KG1 (cell line): ENCODE data around the gene POLN.

Source experiments
- DNase-seq: peaks from one replicate; lab custom pipeline; 2025; lab: John Stamatoyannopoulos, UW

The POLN gene

DNA sequence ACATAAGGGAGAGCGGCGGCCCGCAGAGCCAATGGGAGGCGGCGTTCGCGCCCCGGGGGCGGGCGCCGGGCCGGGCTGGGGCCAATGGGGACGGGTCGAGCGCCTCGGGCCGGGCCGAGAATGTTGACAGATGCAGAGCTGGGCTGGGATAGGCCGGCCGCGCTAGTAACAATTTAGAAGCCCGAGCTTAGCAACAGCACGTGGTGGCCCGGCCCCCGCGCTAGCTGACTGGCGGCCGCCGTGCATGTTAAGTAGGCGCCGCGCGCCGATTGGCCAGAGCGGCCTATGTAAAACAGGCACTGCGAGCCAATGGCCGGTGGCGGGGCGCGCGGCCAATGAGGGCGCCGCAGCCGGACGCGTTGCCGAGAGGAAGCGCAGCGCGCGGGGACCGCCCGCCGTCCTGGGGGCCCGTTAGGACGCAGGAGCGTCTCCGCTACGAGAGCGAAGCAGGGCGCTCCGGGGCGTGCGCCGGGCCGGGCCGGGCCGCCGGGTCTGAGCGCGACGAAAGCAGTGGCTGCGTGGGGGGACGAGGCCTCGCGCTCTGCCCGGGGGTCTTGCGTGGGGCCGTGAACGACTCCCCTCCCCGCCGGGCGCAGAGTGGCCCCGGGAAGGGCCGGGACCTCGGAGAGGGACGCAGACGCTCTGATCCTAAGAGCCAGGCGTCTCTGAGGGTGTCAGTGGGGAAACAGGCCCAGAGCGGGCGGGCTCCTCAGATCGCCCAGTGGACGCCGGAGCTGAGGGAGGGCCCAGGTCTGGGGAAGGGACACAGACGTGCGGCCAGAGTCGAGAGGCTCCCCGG is 20.4 kb upstream of the POLN start:
- DNase-seq, result peak; percentile 96

DNA sequence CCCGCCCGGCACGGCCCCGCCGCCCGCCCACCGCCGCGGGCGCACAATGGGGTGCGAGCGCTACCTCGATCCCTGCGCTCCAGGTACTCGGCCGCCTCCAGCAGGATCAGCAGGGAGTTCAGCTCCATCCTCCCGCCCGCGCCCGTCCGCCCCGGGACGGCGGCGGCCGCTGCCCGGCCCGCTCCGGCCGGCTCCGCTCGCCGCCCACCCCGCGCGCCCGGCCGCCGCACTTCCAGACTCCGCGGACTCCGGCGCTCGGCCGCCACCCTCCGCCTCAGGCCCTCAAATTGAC is 19.9 kb upstream of the POLN start, which contains the start of gene MXD4:
Gene MXD4 (minus strand): TSS at position 257 of the 292 bp plus-strand sequence. CDS start 129 bp downstream, at position 128.
- no peak for DNase-seq

DNA sequence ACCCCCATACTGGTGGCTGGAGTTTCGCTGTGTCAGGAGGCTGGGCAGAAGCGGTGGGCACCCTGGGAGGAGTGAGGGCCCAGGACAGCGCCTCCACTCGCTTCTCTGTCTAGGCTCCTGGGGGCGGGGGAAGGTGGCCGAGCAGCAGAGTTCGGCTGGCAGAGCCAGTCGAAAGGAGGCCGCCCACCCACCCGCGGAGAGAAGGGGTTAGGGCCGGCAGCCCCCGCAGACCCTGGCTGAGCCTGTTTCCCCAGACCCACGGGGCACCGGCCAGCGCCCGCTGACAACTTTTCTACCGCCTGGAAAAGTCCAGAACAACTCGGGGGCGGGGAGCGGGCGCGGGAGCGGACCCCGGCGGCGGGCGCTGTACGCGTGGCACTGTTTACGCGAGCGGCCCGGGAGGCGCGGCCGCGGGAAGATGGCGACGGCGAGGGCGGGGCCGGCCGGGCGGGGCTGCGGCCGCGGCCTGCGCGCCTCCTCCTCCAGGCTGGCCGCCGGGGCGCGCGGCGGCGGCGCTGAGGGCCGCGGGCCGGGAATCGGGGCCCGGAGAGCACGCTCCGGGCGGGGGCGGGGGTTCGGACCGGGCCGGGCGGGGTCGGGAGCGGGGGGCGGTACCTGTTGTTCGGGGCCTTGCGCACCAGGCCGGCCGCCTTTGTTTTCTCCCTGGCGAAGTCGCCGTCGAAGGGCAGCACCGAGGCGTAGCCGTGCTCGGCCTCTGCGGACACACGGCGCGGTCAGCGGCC is 19.4 kb upstream of the POLN start:
- no peak for DNase-seq

GRCh38 chr4:2260344-2261109 is 18.6 kb upstream of the POLN start:
- no peak for DNase-seq

GRCh38 chr4:2259541-2260343 is 17.8 kb upstream of the POLN start:
- DNase-seq, result no peak

DNA sequence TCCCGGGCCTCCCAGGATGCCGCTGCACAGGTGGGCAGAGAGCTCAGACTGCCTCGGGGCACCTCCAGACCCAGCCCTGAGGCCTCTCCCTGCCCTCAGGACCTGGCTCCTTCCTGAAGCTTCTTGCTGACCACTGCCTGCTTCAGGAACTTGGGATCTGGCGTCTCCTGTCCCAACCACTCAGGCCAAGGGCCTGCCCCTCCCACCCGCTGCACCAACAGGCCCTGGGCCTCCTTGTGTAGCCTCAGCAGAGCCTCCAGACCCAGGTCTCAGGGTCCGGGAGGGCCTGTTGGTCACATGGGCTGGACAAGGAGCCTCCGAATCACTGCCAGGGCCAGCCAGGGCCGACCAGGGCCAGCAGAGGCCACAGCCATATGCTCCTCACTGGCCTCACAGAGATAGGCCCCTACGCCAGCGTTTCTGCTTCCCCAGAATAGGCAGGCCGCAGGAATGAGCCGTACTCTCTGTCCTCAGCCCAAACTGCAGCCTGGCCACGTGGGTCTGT is 17.2 kb upstream of the POLN start:
- no peak for DNase-seq

DNA sequence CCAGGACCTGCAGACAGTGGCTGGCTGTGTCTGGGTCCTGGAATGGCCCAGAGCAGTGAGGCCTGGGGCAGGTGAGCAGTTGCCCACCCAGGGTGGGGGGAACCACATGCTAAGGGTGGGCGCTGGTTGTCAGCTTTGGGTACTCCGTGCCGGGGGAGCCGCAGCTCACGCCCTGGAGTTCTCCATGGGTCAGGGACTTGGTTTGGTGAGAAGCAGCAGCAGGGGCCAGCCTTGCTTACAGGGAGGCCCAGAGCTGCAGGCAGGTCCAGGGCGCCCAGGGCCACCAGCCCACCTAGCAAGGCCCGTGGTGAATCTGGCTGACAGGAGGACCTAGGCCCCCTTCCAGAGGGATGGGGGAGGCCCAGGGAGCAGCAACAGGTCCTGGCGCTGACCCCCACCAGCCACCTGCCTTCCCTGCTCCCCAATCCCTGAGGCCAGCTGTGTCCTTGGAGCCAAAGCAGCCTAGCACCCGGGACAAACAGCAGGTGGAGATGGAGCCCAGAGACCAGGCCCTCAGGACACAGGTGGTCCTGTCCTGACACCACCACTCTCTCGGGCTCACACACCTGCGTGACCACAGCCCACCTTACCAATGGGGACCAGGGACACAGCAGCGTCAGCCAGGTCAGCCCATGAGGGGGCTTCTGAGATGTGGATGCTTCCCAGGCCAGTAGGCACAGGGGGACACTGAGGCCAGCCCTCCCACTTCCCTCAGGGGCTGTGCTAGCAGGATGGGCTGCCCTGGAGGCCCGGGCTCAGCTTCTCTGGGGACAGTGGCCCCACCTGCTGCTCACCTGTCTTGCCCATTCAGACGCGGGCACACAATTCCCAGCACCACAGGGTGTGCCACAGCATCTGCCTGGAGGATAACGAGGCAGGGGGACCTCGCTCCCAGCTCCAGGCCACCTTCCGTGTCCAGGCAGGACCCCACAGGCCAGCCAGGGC is 16.4 kb upstream of the POLN start:
- DNase-seq, result no peak

DNA sequence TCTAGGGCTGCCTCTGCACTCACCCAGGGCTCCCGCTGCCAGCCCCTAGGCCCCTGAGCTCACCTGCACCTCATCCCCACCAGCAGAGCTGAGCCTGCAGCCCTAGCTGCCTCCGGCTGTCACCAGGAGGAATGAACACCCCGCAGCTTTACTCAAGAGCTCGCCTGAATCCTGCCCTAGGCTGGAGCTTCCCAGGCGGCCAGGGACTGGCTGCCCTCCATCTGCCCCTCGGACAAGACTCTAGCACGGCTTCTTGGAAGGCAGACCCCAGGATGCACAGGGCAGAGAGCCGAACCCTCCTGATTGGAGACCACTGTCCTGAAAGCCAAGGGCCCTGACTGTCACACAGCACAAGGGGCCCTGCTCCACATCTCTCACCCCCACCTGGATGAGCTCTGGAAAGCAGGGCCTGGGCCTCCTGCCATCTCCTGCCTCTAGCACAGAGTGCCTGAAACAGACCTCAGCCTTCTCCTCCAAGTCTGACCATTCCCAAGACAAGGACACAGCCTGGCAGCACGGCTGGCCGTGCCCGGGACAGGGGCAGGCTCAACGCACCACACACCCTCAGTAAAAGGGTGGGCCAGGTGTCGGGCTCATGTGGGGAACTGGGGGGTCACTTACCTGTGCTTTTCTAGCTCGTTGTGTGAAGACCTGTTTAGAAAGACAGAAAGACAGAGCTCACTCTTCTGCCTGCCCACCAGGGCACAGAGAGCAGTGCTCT is 15.6 kb upstream of the POLN start:
- no peak for DNase-seq

- no peak for DNase-seq
These were observed 14.9 kb upstream of the POLN start for GRCh38 chr4:2256781-2257191.

- no peak for DNase-seq
These were observed 14.3 kb upstream of the POLN start for GRCh38 chr4:2256156-2256731.

DNA sequence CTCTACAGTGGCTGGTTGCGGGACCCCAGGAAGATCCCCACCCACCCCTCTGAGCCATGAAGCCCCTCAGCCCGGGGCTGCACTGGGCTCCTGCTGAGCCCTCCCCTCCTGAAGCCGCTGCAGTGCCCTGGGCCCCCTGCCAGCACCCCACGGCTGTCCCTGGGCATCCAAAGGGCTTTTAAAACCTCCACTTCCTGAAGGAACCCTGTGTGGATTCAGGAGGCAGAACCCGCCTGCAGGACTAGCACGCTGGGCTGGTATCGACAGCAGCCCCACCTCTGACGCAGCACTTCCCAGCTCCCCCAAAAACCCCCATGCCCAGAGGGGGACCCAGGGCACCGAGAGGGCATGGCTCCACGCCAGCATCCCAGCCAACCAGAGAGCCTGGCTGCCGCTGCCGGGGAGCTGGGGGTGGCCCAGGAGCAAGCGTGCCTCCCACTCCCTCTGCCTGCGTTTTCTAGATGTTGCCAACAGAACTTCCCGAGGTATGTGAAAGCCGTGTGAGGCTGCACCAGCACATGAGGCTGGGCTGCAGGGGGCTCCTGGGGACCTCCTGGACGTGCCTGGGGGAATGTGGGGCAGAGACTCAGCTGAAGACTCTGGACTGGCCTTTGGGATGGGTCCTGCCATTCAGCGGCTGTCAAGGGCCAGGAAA is 13.7 kb upstream of the POLN start:
- DNase-seq, result no peak

DNA sequence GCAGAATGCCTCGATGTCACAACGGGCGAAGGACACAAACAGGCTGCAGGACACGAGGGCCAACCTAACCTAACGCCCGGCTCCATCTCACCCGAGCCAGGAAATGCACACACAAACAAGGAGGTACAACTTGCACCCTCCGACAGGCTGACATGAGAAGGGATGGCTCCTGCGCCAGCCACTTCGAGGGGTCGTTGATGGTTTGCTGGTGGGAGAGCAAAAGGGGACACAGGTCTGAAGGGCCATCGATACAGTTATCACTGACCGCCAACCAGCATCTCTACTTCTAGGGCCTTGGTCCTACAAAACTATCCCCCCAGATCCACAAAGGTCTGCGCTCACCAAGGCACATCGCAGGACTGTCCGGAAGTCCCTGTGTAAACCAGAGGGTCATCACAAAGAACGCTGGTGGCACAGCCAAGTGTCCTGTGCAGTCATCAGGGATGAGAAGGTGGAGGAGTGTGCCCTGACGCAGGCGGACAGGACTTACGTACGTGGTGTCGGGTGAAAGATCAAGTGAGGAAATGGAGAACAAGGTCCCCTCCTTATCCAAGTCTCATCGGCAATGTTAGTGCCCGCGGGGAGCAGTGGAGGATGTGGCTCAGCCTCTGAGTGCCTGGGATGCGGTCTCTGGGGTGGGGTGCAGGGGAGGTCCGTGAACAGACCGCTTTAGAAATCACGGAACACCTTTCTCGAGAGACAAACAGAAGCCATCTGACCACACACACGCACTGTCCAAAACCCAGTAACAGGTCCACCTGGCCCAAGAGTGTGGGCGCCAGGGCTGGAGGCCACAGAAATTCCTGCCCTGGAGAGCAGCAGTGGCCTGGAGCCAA is 13.0 kb upstream of the POLN start:
- DNase-seq, result no peak

DNA sequence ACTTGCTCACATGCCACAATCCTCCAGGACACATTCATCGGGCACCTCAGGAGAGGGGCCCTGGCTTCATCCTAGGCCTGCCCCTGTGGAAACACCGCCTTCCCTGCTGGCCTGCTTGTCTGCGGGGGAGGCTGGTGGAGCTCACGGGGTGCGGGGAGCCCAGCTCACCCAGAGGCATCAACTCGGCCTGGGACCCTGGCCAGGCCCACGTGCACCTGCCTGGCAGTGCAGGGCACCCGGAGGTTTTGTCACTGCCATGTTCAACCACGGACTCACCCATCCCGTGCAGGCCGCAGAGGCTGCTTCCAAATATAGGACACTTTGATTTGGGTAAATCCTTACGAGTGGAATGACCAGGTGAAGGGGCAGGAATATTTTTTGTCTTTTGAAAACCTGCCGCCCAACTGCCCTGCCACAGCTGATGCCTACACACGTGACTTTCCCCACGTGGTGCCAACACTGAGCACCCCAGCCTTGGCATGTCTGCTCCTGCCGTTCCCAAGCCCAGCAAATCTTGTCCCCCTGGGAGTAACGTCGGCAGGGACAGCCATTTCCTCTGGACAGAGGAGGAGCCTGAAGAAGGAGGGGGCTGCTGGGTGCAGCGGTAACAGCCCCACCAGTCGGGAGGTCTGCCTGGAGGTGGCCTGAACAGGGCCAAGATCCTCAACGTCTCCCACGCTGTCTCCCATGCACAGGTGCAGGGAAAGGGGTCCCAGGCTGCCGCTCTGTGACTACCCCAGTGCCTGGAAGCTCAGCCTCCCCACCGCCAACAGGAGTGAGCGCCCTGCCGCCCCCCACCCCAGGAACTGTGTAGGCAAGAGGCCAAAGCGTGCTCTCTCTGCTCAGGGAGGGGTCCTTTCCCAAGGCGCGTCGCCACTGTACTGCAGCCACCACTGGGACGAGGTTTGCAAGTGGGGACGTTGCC is 11.5 kb upstream of the POLN start:
- no peak for DNase-seq

DNA sequence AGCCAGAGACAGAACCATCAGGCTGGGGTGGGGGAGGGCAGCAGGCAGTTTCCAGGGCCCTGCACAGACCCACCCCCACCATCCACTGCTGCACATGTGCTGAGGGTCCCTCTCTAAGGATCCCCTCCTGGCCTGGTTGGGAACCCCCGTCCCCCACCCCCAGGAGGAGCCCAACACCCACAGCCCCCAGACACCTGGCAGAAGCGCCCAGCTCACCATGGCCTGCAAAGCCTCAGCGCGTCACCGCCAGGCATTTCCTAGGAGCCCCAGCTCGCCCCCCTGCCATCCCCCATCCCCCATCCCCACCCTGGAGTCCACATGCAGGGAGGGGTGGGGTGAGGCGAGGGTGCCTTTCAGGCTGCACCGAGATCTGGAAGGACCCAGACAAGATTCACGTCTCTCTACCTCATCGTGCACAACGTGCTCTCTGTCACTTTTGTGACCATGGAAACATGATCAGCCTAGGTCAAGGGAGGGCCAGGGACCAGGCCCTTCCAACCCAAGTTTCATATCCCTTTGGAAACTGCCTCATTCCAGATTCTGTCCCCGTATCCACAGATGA is 10.7 kb upstream of the POLN start:
- no peak for DNase-seq

DNA sequence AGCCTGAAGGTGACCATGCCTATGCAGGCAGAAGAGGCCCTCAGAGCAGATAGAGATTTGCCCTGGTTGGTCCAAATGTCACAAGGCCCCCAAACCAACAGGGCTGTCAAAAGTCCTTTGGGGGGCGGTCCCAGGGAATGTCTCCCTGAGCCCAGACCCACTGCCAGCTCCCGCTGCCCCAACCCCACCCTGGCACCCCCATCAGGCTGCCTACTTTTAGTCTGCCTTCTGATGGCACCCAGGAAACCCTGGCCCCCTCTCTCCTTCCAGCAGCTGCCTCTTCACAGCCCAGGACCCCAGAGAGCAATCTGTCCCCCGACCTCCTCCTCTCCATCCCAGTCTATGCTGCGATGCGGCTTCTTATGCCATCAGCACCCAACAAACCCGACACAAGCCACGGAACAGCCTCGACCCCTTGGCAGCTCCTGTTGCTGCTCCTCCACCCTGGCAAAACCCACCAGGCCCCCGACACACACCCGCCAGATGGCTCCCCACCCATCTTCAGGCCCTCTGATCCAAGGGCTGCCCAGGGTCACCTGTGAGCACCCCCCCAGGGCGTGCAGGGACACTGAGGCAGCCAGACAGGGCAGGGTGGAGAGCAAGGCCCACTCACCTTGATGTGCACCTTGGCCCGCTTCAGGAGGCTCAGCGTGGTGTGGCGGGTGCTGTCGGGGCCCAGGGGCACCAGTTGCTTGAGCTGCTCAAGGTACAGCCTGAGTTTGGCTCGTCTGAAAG is 10.0 kb upstream of the POLN start:
- DNase-seq, result no peak
